Aorta (tissue), 5 donors: ENCODE measurements around the gene ODAD2. TPM values are rescaled to one million over a fixed set of nuclear protein-coding genes. Genes with fewer than 3 reads are reported as not detected.

Source experiments
- ATAC-seq: fragments of 200-7000 bp; cut with Tn5 transposase; one replicate; pipeline ENCODE4 v1.9.1; 2022; ENCODE audit warnings: moderate library complexity; ENCODE audit not compliant: low FRiP score
- DNase-seq, 2 donors: peaks; one replicate each; pipeline ENCODE4 v3.0.0-alpha.2; 2020
- H3K27ac ChIP-seq, 2 donors: one replicate each; pipeline ENCODE4 v1.5.1; 2013; ENCODE audit warnings: low read length in 2 of 2, mild to moderate bottlenecking in 2 of 2, moderate library complexity in 2 of 2, control low read depth in 1 of 2, inconsistent platforms in 1 of 2, low read depth in 1 of 2
- H3K27me3 ChIP-seq, 2 donors: one replicate each; pipeline ENCODE4 v1.6.1; 2013; ENCODE audit warnings: control low read depth in 1 of 2, low read length in 1 of 2, mild to moderate bottlenecking in 1 of 2, moderate library complexity in 1 of 2; ENCODE audit not compliant: insufficient read depth in 2 of 2, control insufficient read depth in 1 of 2
- H3K36me3 ChIP-seq, 2 donors: one replicate each; pipeline ENCODE4 v1.6.1; 2013; ENCODE audit warnings: control low read depth in 1 of 2, low read length in 1 of 2, mild to moderate bottlenecking in 1 of 2; ENCODE audit not compliant: insufficient read depth in 2 of 2, control insufficient read depth in 1 of 2
- H3K4me1 ChIP-seq, 2 donors: one replicate each; pipeline ENCODE4 v1.6.1; 2013; ENCODE audit warnings: low read length in 2 of 2, control low read depth in 1 of 2, mild to moderate bottlenecking in 1 of 2, moderate library complexity in 1 of 2; ENCODE audit not compliant: insufficient read depth in 2 of 2, control insufficient read depth in 1 of 2
- H3K4me3 ChIP-seq, 2 donors: one replicate each; pipeline ENCODE4 v1.5.1; 2013; ENCODE audit warnings: low read length in 2 of 2, control low read depth in 1 of 2, mild to moderate bottlenecking in 1 of 2
- H3K9me3 ChIP-seq: one replicate; pipeline ENCODE4 v1.6.1; 2013; ENCODE audit warnings: mild to moderate bottlenecking, low read length; ENCODE audit not compliant: control insufficient read depth
- WGBS, 2 donors: extraction: QIAGEN DNeasy Blood & Tissue Kit; methylation state at CpG; one replicate each; pipeline ENCODE4 v1.1.7; 2013; 5-methylcytosine and 5-hydroxymethylcytosine counted together
- intact Hi-C, 2 donors: fragments of 100-400 bp; cut with DNase I; formaldehyde crosslinking; loops; one replicate each; pipeline versions ENCODE4 v1.14.2 to v1.15.0; 2022
- polyA plus RNA-seq, 2 donors: library from polyadenylated mRNA; stranded (reverse); fragments of 200-250 nt; gene quantifications; one replicate each; pipeline ENCODE4 v1.2.3, GENCODE V29; 2013
- total RNA-seq, 2 donors: library from RNA; stranded (reverse); fragmentation: NEBNext Ultra II Directional; extraction: Animal tissue kit (Norgen Biotek cat#: 25700); gene quantifications; one replicate each; pipeline ENCODE4 v1.2.1, GENCODE V29; 2021
- donor health status: healthy with polysubstance abuse.
- donor health status: Bipolar disorder and iron deficiency.
- donor health status: DM: no; HTN: no; CAD: no.
- donor health status: DM: no; HTN: no; CAD: no.
- donor health status: DM: yes; HTN: yes; CAD: no.

The ODAD2 gene
- total and polyA plus RNA-seq, 4 donors: 0.64 to 1.3 (median 0.71) TPM; not detected in 1

DNA sequence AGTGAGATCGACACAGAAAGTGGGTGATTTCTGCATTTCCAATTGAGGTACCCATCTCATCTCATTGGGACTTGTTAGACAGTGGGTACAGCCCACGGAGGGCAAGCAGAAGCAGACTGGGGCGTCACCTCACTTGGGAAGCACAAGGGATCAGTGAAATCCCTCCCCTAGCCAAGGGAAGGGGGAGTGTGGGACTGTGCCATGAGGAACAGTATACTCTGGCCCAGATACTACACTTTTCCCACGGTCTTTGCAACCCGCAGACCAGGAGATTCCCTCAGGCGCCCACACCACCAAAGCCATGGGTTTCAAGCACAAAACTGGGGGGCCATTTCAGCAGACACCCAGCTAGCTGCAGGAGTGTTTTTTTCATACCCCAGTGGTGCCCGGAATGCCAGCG is 99.8 kb downstream of the ODAD2 start:
- H3K27me3 ChIP-seq: no peaks in the 10 kb centered on the region
- H3K27ac ChIP-seq: no peak overlapping the region
- ATAC-seq (no peak), DNase-seq (no peak)
- peaks cover 3% of the 10 kb centered on the region for H3K9me3 ChIP-seq
- H3K4me3 ChIP-seq: no peak overlapping the region
- no peaks in the 10 kb centered on the region for H3K36me3 ChIP-seq
- intact Hi-C loops: no loop called here
- WGBS, 2 donors: 82 to 85% methylated on average over 8 of the region's 8 CpGs
- H3K4me1 ChIP-seq: no peaks in the 10 kb centered on the region

DNA sequence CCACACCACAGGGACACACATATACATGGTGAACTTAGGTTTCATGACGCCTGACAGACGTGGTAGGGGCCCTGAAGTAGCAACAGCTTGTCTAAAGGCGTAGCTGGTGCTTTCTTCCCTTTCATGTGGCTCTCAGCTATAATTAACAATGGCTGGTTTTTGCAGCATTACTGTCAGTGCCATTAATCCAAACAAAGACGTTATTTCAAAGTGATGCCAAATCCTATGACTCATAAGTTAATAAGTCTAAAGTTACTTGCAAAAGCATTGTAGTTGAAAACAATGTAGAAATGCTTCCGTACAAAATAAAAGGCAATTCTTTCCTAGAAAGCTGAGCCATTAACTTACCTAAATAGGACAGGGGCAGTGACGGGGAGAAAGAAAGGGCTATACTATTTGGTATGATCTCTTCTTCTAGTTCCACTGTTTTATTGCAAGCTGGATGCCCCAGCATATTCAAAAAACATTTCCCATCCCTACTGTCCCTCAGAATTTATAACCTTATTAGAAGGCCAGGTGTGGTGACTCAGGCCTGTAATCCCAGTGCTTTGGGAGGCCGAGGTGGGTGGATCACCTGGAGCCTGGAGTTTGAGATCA is 105.4 kb downstream of the ODAD2 start:
- ATAC-seq (no peak), DNase-seq (no peak)
- Histone ChIP-seq H3K9me3 (peaks cover 3% of the 10 kb centered on the region), H3K4me1 (no peaks in the 10 kb centered on the region), H3K27me3 (no peaks in the 10 kb centered on the region), H3K27ac (no peak overlapping the region), H3K36me3 (no peaks in the 10 kb centered on the region), H3K4me3 (no peak overlapping the region)
- intact Hi-C loops: no loop called here
- WGBS, 2 donors: 56 to 59% methylated on average over 7 of the region's 7 CpGs

- H3K27ac ChIP-seq: no peak overlapping the region
- ATAC-seq (no peak), DNase-seq (no peak)
- H3K4me1 ChIP-seq: no peaks in the 10 kb centered on the region
- intact Hi-C loops: no loop called here
- no peaks in the 10 kb centered on the region for H3K36me3 ChIP-seq
- H3K4me3 ChIP-seq: no peak overlapping the region
- no peaks in the 10 kb centered on the region for H3K27me3 ChIP-seq
- WGBS, 2 donors: 86 to 88% methylated on average over 3 of the region's 3 CpGs
- H3K9me3 ChIP-seq: no peaks in the 10 kb centered on the region
Measured at GRCh38 chr10:27890971-27891370, 107.9 kb downstream of the ODAD2 start.

GRCh38 chr10:27889518-27889917 is 109.4 kb downstream of the ODAD2 start:
- Histone ChIP-seq H3K36me3 (no peaks in the 10 kb centered on the region), H3K9me3 (no peaks in the 10 kb centered on the region), H3K27me3 (no peaks in the 10 kb centered on the region), H3K4me1 (no peaks in the 10 kb centered on the region), H3K27ac (no peak overlapping the region), H3K4me3 (no peak overlapping the region)
- no peak for ATAC-seq
- WGBS, 2 donors: 87 to 91% methylated on average over 2 of the region's 2 CpGs
- DNase-seq: no peak
- intact Hi-C loops: no loop called here

GRCh38 chr10:27884185-27884641 is 114.7 kb downstream of the ODAD2 start:
- no peak overlapping the region for H3K4me3 ChIP-seq
- no peaks in the 10 kb centered on the region for H3K9me3 ChIP-seq
- WGBS, 2 donors: 67 to 73% methylated on average over 1 of the region's 1 CpG
- intact Hi-C loops: no loop called here
- H3K36me3 ChIP-seq: no peaks in the 10 kb centered on the region
- ATAC-seq (no peak), DNase-seq (no peak)
- H3K27ac ChIP-seq: no peak overlapping the region
- no peaks in the 10 kb centered on the region for H3K27me3 ChIP-seq
- H3K4me1 ChIP-seq: no peaks in the 10 kb centered on the region

DNA sequence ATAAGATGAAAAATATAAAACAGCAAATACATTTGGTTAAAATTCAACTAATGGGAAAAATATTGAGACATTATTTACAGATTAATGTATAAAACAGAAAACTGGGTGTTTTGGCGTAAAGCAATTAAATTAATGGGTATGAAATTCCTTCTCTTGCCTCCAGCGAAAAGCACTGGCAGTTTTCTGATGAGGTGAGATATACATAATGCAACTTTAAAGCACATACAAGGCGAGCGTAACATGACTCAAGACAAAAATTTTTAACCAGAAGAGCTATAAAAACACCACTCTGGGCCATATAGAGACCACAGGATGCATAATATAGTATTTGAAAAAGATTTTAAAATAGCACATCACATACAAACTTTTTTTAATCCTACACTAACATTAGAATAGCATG is 120.6 kb downstream of the ODAD2 start:
- WGBS, 2 donors: 87 to 88% methylated on average over 4 of the region's 4 CpGs
- intact Hi-C loops: no loop called here
- H3K4me3 ChIP-seq: no peak overlapping the region

GRCh38 chr10:27865221-27865635 is 133.7 kb downstream of the ODAD2 start:
- H3K4me3 ChIP-seq: no peak overlapping the region
- intact Hi-C loops: no loop called here
- ATAC-seq (no peak), DNase-seq (no peak)
- peaks cover 2% of the 10 kb centered on the region for H3K9me3 ChIP-seq
- no peaks in the 10 kb centered on the region for H3K36me3 ChIP-seq
- H3K4me1 ChIP-seq: no peaks in the 10 kb centered on the region
- no peaks in the 10 kb centered on the region for H3K27me3 ChIP-seq
- no peak overlapping the region for H3K27ac ChIP-seq

More for the DNA sequence above, 120.6 kb downstream of the ODAD2 start:
- H3K27me3 ChIP-seq: no peaks in the 10 kb centered on the region
- no peaks in the 10 kb centered on the region for H3K36me3 ChIP-seq
- ATAC-seq: no peak
- H3K9me3 ChIP-seq: no peaks in the 10 kb centered on the region
- no peak overlapping the region for H3K27ac ChIP-seq
- no peaks in the 10 kb centered on the region for H3K4me1 ChIP-seq
- no peak for DNase-seq

DNA sequence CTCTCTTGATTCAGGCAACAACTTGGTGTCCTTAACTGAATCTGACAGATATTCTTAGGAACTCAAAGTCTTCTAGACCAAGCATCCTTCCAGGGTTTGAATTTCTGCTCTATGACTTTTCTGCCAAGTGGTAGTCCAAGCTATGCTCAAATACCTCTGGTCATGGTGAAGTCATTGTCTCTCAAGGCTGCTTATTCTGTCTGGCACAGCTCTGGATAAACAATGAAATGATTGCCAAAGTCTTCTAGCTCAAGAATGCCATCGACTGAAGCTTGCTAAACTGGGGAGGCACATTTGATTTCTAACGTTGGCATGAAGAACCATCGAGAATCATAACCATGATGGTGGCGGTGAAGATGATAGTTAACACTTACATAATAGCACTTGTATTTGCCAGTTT is 137.1 kb downstream of the ODAD2 start:
- Histone ChIP-seq H3K4me3 (no peak overlapping the region), H3K4me1 (no peaks in the 10 kb centered on the region), H3K36me3 (no peaks in the 10 kb centered on the region), H3K27ac (no peak overlapping the region), H3K27me3 (no peaks in the 10 kb centered on the region), H3K9me3 (no peaks in the 10 kb centered on the region)
- intact Hi-C loops: no loop called here
- WGBS, 2 donors: 66 to 68% methylated on average over 4 of the region's 4 CpGs
- ATAC-seq (no peak), DNase-seq (no peak)

DNA sequence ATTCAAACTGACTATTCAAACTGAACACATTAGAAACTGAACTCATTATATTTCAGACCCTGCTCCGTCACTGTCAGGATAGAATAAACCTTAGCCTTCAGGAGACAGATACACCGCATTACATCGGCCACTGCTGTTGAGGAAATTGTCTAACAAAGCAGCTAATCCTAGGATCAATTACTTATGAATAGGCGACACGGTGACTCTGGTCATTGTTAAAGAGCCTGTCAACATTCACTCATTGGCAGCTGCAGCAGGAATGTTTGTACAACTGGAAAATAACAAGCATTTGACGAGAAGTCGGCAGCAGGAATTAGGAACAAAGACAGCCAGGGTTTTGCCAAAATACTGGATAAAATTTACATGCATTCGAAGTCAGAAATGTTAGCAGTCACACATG is 141.3 kb downstream of the ODAD2 start:
- intact Hi-C loops: no loop called here
- no peak for DNase-seq
- Histone ChIP-seq H3K4me1 (no peaks in the 10 kb centered on the region), H3K36me3 (no peaks in the 10 kb centered on the region), H3K27me3 (no peaks in the 10 kb centered on the region), H3K9me3 (no peaks in the 10 kb centered on the region), H3K27ac (no peak overlapping the region), H3K4me3 (no peak overlapping the region)
- ATAC-seq: no peak
- WGBS, 2 donors: 10 to 12% methylated on average over 8 of the region's 8 CpGs
